Measurements from ENCODE around the gene CEP44. TPM values are rescaled to one million over a fixed set of nuclear protein-coding genes. Genes with fewer than 3 reads are reported as not detected.
"Not testable (repeated sequence)": the region's sequence is repeated elsewhere in the genome, so short reads cannot be mapped to it uniquely, and the experiment has no call there.

The CEP44 gene
- total RNA-seq, 1 donor from 2014 or later, result 18.3 TPM

DNA sequence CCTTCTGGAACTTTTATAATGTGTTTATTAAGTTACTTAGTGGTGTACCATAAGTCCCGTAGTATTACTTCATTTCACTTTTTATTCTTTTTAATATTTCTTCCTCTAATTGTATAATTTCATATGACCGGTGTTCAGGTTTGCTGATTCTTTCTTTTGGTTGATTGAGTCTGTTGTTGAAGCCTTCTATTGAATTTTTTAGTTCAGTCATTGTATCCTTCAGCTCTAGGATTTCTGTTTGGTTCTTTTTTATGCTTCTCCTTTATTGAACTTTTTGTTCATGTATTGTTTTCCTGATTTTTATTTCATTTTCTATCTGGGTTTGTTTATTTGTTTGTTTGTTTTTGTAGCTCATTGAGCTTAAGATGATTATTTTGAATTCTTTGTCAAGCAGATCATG, 8.8 kb downstream of the CEP44 start:
- H3K27me3 Mint-ChIP-seq, result no peaks in the 10 kb centered on the region
- no peak overlapping the region for H3K4me3 Mint-ChIP-seq
- peaks cover 21% of the 10 kb centered on the region for H3K36me3 Mint-ChIP-seq (ENCODE audit: low read depth)
- DNase-seq (no peak), ATAC-seq (ENCODE audit: low read depth) (no peak)
- POLR2A ChIA-PET, result no interaction called here
- H3K27ac Mint-ChIP-seq, result no peak overlapping the region
- CTCF ChIA-PET, result no interaction called here
- no peaks in the 10 kb centered on the region for H3K4me1 Mint-ChIP-seq
- intact Hi-C loops (cut with micrococcal nuclease), result no loop called here
- TF ChIP-seq, protein P1, sequence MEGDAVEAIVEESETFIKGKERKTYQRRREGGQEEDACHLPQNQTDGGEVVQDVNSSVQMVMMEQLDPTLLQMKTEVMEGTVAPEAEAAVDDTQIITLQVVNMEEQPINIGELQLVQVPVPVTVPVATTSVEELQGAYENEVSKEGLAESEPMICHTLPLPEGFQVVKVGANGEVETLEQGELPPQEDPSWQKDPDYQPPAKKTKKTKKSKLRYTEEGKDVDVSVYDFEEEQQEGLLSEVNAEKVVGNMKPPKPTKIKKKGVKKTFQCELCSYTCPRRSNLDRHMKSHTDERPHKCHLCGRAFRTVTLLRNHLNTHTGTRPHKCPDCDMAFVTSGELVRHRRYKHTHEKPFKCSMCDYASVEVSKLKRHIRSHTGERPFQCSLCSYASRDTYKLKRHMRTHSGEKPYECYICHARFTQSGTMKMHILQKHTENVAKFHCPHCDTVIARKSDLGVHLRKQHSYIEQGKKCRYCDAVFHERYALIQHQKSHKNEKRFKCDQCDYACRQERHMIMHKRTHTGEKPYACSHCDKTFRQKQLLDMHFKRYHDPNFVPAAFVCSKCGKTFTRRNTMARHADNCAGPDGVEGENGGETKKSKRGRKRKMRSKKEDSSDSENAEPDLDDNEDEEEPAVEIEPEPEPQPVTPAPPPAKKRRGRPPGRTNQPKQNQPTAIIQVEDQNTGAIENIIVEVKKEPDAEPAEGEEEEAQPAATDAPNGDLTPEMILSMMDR (IDR thresholded peaks at IDR 0.05), result no peak
- H3K9me3 Mint-ChIP-seq, result peaks cover 16% of the 10 kb centered on the region

DNA sequence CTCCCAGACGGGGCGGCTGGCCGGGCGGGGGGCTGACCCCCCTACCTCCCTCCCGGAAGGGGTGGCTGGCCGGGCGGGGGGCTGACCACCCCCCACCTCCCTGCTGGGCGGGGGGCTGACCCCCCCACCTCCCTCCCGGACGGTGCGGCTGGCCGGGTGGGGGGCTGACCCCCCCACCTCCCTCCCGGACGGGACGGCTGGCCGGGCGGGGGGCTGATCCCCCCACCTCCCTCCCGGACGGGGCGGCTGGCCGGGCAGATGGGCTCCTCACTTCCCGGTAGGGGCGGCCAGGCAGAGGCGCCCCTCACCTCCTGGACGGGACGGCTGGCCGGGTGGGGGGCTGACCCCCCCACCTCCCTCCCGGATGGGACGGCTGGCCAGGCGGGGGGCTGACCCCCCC, 10.9 kb downstream of the CEP44 start:
- ATAC-seq (ENCODE audit: low read depth); POLR2A ChIA-PET; H3K4me1 Mint-ChIP-seq; CTCF ChIA-PET; H3K4me3 Mint-ChIP-seq; H3K27me3 Mint-ChIP-seq; DNase-seq; H3K27ac Mint-ChIP-seq; intact Hi-C loops (cut with micrococcal nuclease): not testable (repeated sequence)
- Mint-ChIP-seq H3K9me3 (peaks cover 16% of the 10 kb centered on the region), H3K36me3 (ENCODE audit: low read depth) (peaks cover 27% of the 10 kb centered on the region)

DNA sequence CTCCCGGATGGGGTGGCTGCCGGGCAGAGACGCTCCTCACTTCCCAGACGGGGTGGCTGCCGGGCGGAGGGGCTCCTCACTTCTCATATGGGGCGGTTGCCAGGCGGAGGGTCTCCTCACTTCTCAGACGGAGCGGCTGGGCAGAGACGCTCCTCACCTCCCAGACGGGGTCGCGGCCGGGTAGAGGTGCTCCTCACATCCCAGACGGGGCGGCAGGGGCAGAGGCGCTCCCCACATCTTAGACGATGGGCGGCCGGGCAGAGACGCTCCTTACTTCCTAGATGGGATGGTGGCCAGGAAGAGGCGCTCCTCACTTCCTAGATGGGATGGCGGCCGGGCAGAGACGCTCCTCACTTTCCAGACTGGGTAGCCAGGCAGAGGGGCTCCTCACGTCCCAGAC, 11.4 kb downstream of the CEP44 start:
- H3K4me3 Mint-ChIP-seq; DNase-seq; H3K27me3 Mint-ChIP-seq; H3K4me1 Mint-ChIP-seq; intact Hi-C loops (cut with micrococcal nuclease); H3K27ac Mint-ChIP-seq; POLR2A ChIA-PET; CTCF ChIA-PET; ATAC-seq (ENCODE audit: low read depth): not testable (repeated sequence)
- peaks cover 32% of the 10 kb centered on the region for H3K36me3 Mint-ChIP-seq (ENCODE audit: low read depth)
- peaks cover 16% of the 10 kb centered on the region for H3K9me3 Mint-ChIP-seq

GRCh38 chr4:174303687-174304086, 20.0 kb downstream of the CEP44 start:
- ChIA-PET CTCF (no interaction called here), POLR2A (no interaction called here)
- no peak for ATAC-seq (ENCODE audit: low read depth)
- Mint-ChIP-seq H3K4me3 (no peak overlapping the region), H3K27me3 (no peaks in the 10 kb centered on the region), H3K4me1 (no peaks in the 10 kb centered on the region), H3K27ac (no peak overlapping the region), H3K9me3 (no peaks in the 10 kb centered on the region), H3K36me3 (ENCODE audit: low read depth) (peaks cover 66% of the 10 kb centered on the region)
- no peak for DNase-seq
- intact Hi-C loops (cut with micrococcal nuclease), result no loop called here
- TF ChIP-seq, protein P1 (IDR thresholded peaks at IDR 0.05), result no peak

GRCh38 chr4:174304664-174305063, 21.0 kb downstream of the CEP44 start:
- no peaks in the 10 kb centered on the region for H3K27me3 Mint-ChIP-seq
- no peak overlapping the region for H3K4me3 Mint-ChIP-seq
- no peak for ATAC-seq (ENCODE audit: low read depth)
- no peaks in the 10 kb centered on the region for H3K4me1 Mint-ChIP-seq
- intact Hi-C loops (cut with micrococcal nuclease), result no loop called here
- ChIA-PET CTCF (no interaction called here), POLR2A (no interaction called here)
- no peak overlapping the region for H3K27ac Mint-ChIP-seq
- TF ChIP-seq, protein P1 (IDR thresholded peaks at IDR 0.05), result no peak
- no peak for DNase-seq
- H3K9me3 Mint-ChIP-seq, result no peaks in the 10 kb centered on the region
- H3K36me3 Mint-ChIP-seq (ENCODE audit: low read depth), result peaks cover 66% of the 10 kb centered on the region

DNA sequence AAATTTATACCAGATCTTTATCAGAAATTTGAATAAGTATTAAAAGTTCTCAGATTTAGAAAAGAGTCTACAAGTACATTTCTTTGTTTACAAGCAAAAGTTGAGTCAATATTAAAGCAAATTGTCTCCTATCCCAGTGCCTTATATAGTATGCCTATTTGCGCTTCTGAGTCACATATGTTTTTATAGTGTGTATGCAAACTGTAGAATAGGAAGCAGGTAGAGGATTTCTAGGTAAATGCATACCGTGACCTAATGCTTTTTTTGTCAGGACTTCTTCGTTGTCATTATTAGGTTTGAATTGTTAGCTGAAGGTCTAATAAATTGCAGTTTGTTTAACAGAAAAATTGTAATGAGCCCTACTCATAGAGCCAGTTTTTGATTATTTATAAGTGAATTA, 22.2 kb downstream of the CEP44 start:
- Mint-ChIP-seq H3K4me1 (no peaks in the 10 kb centered on the region), H3K36me3 (ENCODE audit: low read depth) (peaks cover 60% of the 10 kb centered on the region), H3K4me3 (no peak overlapping the region), H3K27me3 (no peaks in the 10 kb centered on the region), H3K27ac (no peak overlapping the region), H3K9me3 (no peaks in the 10 kb centered on the region)
- ChIA-PET POLR2A (no interaction called here), CTCF (no interaction called here)
- TF ChIP-seq, protein P1 (IDR thresholded peaks at IDR 0.05), result no peak
- no peak for ATAC-seq (ENCODE audit: low read depth)
- DNase-seq, result no peak
- intact Hi-C loops (cut with micrococcal nuclease), result no loop called here

Measured in activated B cell treated with CpG ODN at 0.5 μM for 24 hours (primary cell).